GM12872 (cell line): Measurements from ENCODE around the gene ADARB2.

Experiments used
- TF ChIP-seq, protein P1 (sequence below): IDR thresholded peaks from 3 replicates; pipeline ENCODE4 v1.5.1; 2011; ENCODE audit warnings: low read depth, mild to moderate bottlenecking, low read length, moderate library complexity; ENCODE audit not compliant: insufficient read depth

Gene ADARB2

DNA sequence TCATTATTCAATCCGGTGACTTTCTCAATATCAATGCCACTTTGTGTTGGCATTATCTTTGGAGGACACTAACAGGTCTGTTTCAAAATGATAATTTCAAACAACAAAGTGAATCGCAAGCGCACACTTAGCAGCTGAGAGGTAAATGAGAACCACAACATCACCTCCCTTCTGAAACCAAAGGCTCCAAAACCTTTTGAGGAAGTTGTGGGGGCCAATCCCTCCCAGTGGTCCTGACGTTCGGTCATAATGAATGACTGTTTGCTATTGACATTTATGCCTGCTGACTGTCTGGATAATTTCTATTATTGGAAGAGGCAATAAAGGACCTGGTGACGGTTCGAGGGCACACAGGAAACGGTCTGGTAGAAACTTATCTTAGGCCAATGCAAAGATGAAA lies 1.8 kb downstream of the ADARB2 start:
- TF ChIP-seq, protein P1, sequence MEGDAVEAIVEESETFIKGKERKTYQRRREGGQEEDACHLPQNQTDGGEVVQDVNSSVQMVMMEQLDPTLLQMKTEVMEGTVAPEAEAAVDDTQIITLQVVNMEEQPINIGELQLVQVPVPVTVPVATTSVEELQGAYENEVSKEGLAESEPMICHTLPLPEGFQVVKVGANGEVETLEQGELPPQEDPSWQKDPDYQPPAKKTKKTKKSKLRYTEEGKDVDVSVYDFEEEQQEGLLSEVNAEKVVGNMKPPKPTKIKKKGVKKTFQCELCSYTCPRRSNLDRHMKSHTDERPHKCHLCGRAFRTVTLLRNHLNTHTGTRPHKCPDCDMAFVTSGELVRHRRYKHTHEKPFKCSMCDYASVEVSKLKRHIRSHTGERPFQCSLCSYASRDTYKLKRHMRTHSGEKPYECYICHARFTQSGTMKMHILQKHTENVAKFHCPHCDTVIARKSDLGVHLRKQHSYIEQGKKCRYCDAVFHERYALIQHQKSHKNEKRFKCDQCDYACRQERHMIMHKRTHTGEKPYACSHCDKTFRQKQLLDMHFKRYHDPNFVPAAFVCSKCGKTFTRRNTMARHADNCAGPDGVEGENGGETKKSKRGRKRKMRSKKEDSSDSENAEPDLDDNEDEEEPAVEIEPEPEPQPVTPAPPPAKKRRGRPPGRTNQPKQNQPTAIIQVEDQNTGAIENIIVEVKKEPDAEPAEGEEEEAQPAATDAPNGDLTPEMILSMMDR, result no peak

DNA sequence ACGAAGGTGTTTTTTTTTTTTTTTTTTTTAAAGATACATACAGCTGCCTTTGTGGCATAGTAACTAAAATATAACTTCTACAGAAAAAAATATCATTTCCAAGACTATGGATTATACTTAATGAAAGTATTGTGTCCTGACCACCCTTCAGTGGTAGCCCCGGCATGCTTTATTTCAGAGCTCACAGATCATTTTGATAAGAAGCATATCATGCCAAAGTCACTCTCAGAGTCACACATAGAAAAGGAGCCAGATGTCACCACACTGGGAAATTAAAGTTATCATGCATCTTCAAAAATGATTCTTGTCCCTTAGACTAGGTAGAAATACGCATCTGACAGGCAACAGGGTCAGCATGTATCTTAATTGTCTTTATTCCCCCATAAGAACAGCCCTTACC lies 3.0 kb downstream of the ADARB2 start:
- TF ChIP-seq, protein P1, result no peak

DNA sequence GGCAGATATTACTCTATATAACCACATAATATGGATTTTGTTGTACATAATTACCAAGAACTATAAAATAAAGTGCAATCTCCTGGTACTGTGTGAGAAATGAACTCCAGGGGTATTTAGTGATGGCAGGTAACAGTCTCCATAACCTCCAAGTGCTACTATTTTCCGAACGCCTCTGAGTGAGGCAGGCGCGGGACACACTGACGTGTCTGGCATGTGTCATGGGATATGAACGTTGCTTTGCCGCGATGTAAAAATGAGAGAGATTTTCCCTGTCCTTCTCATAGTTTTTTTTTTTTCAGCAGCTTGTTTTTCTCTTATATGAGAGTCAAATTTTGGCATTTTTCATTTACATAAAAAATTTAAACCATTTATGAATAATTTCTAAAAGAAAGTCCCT lies 3.6 kb downstream of the ADARB2 start:
- TF ChIP-seq, protein P1, result no peak

DNA sequence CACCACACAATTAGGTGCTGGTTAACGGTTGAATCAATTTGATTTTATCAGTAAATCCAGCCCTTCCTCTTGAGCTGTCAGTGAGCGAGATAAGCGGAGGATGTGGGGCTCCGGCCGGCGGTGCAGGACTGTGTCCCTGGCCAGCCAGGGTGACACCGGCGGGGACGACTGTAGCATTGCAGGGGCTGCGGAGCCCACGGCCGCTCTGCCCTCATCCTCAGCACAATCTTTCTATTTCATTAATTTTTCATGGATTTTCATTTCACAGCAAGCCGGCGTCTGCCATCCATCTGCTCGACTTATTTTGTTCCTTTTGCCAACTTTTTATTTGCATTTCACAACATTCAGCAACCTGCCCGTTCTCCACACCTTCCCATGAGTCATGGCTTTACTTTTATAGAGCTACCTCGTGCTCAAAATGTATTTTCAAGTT lies 4.7 kb downstream of the ADARB2 start:
- TF ChIP-seq, protein P1, result no peak

DNA sequence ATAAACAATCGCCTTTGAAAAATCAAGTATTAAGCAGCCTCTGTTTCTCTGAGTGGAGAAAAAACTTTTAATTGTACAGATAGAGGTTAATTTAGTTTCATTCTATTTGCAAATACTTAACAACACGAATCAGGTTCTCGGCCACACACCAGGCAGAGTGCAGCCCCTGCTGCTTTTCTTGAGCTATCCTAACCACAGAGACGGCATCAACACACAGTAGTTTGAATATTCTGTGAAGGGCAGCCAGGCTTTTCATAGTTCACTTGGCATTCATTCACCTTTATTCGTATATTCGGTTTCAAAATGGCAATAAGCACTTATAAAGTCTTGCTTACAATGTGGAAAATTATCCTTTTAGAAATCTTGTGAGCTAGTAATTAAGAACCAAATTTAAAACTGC lies 5.7 kb downstream of the ADARB2 start:
- TF ChIP-seq, protein P1, result no peak

DNA sequence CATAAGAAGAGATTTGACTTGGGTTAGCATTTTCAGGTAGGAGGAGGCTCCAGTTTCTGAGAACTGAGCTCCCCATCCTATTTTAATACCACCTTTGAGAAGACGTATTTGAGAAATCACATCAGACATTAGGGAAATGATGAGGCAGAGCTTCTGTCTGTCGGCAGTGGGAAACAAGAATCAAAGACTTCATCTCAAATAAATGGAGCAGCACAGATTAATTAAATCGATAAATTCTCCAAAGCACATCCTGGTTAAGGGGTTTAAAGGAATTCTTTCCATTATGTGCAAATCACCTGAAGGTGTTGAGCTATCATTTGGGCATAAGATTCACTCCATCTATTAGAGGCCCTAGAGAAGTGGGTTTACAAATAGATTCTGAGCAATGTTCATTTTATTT lies 7.6 kb downstream of the ADARB2 start:
- TF ChIP-seq, protein P1, result no peak

DNA sequence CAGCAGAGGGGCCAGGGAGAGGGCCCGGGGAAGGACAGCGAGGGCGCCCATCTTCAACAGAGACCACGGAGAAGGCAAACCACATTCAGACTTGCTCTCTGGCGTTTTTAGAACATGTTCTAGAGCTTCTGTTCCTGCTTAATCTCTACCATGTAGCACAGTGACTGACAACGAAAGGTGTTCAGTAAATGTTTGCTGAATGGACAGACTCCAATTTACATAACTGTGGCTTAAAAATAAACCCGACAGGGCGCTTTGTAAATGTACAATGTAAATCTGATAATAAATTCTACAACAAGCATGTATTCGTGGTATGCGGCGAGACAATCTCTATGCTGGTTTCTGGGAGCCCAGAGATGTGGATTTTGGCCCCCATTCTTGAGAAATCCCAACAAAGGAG lies 10.5 kb downstream of the ADARB2 start:
- TF ChIP-seq, protein P1, result no peak

DNA sequence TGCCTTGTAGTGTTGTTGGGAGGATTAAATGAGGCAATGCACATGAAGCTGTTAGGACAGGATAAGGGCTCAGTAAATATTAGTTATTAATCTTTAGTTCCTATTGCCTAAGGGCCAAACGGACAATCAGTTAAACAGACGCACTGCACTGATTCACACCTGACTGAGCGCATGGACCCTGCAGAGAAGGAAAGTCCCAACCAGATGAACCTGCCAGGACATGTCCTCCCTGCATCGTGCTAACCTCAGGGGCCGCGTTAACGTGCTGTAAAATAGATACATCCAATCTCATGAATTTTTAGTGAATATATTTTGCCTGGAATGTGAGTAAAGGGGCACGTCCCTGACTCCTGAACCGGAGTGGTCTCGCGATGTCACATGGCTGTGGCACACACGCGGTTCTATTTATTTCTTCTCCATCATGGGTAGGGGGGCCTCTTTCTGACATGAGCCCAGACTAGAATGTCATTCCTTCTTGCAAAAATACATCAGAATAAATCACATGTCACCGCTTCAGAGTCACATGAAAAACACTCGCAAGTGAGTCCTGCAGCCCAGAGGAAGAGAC lies 12.3 kb downstream of the ADARB2 start:
- TF ChIP-seq, protein P1, result no peak
